ENCODE measurements around the gene PADI4.

Gene PADI4

DNA sequence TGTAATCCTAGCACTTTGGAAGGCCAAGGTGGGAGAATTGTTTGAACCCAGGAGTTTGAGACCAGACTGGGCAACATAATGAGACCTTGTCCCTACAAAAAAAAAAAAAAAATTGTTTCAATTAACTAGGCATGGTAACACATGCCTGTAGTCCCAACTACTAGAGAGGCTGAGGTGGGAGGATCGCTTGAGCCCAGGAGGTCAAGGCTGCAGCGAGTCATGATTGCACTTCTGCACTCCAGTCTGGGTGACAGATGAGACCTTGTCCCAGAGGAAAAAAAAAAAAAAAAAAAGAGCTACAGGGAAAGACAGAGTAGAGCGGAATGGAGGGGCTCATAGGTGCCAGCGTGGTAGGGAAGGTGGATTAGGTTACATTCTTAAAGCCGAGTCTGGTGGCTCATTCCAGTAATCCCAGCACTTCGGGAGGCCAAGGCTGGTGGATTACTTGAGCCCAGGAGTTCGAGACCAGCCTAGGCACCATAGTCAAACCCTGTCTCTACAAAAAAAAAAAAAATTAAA, 43.0 kb downstream of the PADI4 start:
- DNase-seq = peak in 1 of 2 experiments; percentile 6

DNA sequence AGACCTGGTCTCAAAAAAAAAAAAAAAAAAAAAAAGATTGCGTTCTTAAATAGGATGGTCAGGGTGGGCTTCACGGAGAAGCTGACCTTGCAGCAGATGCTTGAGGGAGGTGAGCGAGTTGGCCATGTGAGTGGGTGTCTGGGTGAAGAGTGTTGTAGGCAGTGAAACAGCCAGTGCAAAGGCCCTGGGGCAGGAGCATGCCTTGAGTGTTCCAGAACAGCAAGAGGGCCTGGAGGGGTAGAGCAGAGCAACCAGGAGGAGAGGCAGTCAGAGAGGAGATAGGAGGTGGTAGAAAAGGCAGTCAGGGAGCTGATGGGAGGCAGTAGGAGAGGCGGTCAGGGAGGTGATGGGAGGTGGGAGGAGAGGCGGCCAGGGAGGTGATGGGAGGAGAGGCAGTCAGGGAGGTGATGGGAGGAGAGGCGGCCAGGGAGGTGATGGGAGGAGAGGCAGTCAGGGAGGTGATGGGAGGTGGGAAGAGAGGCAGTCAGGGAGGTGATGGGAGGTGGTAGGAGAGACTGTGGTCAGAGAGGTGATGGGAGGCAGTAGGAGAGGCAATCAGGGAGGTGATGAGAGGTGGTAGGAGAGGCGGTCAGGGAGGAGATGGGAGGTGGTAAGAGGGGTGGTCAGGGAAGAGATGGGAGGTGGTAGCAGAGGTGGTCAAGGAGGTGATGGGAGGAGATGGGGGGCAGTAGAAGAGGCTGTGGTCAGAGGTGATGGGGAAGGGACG, 43.8 kb downstream of the PADI4 start:
- DNase-seq = no peak

GRCh38 chr1:17352419-17352909, 44.5 kb downstream of the PADI4 start:
- DNase-seq = no peak

DNA sequence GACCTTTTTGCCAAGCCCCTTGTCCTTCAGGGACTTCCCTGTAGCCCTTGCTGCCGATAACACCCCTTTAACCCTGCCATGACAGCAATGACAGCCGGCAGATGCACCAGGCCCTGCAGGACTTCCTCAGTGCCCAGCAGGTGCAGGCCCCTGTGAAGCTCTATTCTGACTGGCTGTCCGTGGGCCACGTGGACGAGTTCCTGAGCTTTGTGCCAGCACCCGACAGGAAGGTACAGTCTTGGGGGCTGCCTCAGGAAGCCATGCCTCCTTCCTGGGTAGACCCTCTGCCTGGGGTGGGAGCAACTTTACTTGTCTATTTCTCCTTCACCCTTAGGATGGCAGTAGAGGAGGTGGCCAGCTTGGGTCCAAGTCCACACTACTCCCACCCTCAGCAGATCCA, 47.9 kb downstream of the PADI4 start:
- DNase-seq = no peak

DNA sequence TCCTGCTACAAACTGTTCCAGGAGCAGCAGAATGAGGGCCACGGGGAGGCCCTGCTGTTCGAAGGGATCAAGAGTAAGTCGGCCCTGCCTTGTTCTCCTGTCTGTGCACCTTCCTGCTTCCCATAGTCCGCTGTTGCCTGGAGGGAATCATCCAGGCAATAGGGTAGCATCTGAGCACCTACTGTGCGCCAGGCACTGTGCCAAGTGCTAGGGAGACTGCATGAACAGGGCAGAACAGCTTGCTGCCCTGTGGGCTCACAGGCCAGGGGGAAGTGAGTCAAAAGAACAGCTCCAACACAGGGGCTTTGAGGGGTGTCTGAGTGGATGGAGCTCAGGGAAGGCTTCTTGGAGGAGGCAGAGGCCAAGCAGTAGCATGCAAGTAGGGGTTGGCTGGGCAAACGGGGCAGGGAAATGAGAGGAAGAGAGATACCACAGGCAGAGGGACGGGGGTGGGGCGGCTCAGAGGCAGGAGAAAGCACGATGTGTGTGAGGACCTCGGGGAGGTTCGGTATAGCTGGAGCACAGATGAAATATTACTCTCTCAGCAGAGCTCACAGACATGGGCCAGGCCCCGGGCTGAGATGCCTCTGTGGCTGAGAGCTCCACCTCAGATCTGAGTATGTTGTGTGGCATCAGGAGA, 48.5 kb downstream of the PADI4 start:
- no peak for DNase-seq

GRCh38 chr1:17358557-17358956, 50.6 kb downstream of the PADI4 start:
- DNase-seq = no peak

DNA sequence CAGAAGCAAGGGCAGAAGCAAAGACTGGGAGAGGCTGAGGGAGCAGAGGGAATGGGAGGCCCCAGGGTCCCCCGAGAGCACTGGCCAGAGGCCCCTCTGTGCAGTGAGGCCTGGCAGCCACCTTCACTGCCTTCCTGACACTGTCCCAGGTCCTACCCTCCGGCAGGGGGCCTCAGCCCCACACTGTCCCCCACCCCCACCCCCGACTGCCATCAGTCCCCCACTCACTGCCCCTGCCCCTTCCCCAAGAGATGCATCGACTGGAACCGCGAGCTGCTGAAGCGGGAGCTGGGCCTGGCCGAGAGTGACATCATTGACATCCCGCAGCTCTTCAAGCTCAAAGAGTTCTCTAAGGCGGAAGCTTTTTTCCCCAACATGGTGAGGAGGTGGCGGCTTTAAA, 51.0 kb downstream of the PADI4 start:
- DNase-seq = no peak

DNA sequence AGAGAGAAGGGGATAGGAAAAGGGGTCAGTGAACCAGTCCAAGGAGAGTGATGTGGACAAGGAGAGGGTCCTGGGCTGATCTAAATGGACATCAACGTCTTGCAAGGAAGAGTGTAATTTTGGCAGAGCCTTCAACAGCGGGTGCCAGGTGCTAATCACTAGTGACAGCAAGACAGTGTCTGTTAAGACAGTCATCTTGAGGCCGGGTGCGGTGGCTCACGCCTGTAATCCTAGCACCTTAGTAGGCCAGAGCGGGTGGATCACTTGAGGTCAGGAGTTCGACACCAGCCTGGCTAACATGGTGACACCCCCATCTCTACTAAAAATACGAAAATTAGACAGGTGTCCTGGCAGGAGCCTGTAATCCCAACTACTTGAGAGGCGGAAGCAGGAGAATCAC, 51.8 kb downstream of the PADI4 start:
- no peak for DNase-seq

- no peak for DNase-seq
Measured at GRCh38 chr1:17360272-17360956, 52.4 kb downstream of the PADI4 start.

DNA sequence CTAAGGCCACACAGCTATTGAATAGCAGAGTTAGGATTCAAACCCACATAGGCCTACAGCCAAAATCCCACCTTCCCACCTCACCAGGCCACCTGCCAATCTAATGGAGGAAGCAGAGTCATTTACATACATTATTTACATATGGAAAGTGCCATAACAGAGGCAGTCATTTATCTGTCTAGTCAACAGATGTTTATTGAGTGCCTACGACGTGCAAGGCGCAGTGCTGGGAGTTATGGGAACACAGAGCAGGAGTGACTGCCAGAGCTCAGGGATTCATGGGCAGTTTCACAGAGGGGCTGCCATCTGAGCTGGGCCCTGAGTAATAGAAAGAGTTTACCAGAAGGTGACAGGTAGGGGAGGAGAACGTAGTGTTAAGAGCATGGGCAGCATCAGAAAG, 53.7 kb downstream of the PADI4 start:
- no peak for DNase-seq

GRCh38 chr1:17363351-17363750, 55.4 kb downstream of the PADI4 start:
- no peak for DNase-seq

DNA sequence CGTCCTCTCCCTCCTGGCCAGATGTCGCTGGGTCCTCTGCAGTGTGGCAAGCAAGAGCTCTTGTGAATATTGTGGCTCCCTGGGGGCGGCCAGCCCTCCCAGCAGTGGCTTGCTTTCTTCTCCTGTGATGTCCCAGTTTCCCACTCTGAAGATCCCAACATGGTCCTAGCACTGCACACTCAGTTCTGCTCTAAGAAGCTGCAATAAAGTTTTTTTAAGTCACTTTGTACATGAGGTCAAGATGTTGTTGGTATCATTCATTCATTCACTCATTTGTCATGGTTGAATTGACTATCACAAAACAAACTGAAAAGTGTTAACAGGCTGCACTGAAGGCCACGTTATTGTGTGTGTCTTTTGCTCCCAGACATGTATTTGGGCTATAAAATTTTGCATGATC, 55.8 kb downstream of the PADI4 start:
- DNase-seq = no peak

DNA sequence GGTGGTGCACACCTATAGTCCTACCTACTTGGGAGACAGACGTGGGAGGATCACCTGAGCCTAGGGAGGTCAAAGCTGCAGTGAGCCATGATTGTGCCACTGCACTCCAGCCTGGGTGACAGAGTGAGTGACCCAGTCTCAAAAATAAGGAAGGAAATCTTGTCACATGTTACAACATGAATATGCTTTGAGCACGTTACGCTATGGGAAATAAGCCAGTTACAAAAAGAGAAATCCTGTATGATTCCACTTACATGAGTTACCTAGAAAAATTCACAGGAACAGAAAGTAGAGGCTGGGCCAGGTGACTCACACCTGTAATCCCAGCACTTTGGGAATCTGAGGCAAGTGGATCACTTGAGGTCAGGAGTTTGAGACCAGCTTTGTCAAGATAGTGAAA, 57.3 kb downstream of the PADI4 start:
- DNase-seq = no peak

DNA sequence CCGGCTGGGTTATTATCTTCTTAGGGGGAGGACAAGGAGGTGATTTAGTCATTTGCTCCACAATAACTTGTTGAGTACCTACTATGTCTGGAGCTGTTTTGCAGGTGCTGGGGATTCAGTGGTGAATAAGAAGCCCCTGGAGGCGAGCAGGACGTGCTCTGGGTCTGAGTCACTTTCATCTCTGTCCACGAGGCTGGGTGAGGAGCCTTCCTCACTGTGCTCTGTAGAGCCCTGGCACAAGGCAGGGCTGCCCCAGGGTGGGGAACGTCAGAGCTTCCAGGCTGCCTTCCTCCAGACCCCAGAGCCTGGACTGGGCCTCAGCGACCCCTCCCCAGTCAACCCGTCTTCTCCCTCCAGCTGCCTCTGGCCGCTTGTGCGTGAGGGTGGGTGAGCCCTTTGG, 61.5 kb downstream of the PADI4 start:
- no peak for DNase-seq

DNA sequence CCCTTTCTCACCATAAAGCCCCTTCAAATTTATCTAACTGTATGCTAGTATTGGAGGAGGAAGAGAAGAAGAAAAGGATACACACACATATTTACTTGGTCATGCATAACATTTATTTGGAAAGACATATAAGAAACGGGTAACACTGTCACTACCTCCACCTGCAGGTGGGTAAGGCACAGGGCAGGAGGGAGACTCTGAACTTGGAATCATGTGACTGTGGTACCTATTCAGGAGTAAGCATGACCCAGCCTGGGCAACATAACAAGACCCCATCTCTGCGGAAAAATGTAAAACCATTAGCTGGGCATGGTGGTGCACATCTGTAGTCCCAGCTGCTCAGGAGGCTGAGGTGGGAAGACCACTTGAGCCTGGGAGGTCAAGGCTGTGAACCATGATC, 62.6 kb downstream of the PADI4 start:
- DNase-seq = no peak

DNA sequence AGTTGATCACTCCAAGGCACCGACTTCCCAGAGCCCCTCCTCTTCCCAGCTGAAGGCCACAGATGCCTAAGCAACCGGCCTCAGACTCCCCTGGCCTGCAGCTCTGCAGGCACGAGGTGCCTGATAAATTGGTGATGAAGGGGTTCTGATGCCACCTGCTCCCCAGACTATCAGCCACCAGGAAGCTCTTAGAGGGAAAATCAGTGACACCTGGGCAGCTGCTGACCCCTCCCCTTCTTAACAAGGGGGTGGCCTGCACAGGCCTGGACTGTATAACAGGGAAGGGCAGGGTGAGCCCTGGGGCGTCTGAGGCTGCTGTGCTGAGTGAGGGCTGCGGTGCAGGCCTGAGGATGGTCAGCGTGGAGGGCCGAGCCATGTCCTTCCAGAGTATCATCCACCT, 63.9 kb downstream of the PADI4 start, which contains the start of gene PADI6:
PADI6 (plus strand) TSS at position 301 of the 400 bp plus-strand sequence; CDS start at position 351, 50 bp downstream.
- no peak for DNase-seq

DNA sequence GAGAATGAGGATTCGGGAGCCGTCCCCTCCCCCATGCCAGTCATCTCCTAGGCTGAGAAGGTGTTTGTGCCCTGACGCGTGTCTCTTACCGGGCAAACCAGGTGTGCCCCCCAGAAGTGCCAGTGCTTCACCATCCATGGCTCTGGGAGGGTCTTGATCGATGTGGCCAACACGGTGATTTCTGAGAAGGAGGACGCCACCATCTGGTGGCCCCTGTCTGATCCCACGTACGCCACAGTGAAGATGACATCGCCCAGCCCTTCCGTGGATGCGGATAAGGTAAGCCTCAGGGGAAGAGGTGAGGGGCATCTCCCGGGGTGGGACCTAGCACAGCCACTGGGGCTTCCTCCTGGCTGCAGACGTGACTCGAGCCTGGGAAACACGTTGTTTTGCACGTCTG, 65.0 kb downstream of the PADI4 start:
- DNase-seq = no peak

DNA sequence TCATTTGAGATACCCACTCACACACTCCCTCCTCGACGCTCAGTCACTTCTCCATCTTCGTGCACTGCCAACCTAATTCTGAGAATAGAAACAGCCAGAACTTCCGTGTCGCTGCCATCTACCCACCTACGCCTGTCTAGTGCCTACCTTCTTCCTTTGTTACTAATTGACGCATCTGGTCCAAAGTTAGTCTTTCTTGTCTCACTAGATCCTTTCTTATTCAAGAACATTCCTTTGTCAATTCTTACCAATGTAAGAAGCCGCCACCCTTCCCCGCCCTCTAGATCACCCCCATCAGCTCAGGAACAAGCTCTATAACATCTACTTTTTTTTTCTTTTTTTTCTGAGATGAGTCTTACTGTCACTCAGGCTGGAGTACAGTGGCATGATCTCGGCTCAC, 67.7 kb downstream of the PADI4 start:
- no peak for DNase-seq

GRCh38 chr1:17377325-17377953, 69.4 kb downstream of the PADI4 start:
- peak in 1 of 2 experiments; percentile 53 for DNase-seq

DNA sequence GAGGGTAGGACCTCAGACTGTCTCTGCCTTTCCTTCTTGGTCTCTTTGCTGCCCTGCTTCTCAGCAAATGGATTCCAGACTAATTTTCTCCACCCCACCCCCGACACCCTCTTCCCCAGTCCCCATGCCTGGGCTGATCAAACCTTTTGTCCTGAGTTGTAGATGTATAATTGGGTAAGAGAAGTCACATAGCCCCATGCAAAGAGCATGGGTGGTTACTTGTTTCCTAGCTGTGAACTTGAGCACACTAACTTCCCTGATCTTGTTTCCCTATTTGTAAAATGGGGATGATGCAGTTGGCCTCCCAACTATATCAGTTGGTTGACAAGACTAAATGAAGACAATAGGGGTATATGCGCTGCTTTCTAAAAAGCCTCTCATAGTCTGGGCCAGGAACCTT, 73.2 kb downstream of the PADI4 start:
- no peak for DNase-seq

- no peak for DNase-seq
Measured at GRCh38 chr1:17392199-17392740, 84.3 kb downstream of the PADI4 start.

DNA sequence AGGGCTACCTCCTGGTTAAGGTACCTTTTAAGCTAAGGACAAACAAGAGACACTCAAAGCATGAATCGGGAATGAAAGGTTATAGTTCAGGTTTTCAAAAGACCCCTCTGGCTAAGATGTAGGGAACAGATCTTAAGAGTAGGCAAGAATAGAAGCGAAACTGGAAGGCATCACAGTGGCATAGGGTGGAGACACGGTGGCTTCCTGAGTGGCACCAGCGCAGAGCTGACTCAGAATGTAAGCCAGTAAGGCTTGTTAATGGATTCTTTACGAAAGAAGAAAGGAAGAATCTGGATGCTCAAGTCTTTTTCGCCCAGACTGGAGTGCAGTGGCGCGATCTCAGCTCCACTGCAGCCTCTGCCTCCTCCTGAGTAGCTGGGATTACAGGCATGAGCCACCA, 85.2 kb downstream of the PADI4 start:
- DNase-seq = no peak
